Measurements from ENCODE around the gene GSE1.
A peak's percentile ranks its signal among the peaks of the same experiment; 100 is the strongest.

Gene GSE1

DNA sequence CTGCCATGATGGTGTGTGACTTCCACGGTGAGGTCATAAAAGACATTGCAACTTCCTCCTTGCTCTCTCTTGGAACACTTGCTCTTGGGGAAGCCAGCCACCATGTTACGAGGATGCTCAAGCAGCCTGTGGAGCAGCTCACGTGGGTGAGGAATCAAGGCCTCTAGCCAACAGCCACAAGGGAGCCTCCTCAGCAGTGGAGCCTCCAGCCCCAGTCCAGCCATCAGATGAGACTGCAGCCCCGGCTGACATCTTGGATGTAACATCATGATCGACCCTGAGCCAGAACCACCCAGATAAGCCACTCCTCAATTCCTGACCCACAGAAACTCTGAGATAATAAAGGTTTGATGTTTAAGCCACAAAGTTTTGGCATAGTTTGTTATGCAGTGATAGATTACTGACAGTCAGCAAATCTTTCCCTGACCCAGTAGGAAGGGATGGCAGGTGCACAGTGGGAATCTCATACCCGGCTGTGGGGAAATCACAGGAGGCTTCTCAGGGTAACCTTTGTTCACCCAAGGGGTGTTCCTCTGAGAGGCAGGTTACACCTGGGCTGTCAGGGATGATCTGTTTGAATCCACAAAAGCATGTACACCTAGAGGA is 99.0 kb downstream of the GSE1 start:
- H3K36me3 Mint-ChIP-seq, result peaks cover 8% of the 10 kb centered on the region
- H3K4me3 Mint-ChIP-seq, result no peak overlapping the region
- H3K9me3 Mint-ChIP-seq (ENCODE audit: low read depth), result no peaks in the 10 kb centered on the region
- no peak overlapping the region for H3K27ac Mint-ChIP-seq
- H3K4me1 Mint-ChIP-seq (ENCODE audit: low read depth), result peaks cover 12% of the 10 kb centered on the region
- no peaks in the 10 kb centered on the region for H3K27me3 Mint-ChIP-seq

DNA sequence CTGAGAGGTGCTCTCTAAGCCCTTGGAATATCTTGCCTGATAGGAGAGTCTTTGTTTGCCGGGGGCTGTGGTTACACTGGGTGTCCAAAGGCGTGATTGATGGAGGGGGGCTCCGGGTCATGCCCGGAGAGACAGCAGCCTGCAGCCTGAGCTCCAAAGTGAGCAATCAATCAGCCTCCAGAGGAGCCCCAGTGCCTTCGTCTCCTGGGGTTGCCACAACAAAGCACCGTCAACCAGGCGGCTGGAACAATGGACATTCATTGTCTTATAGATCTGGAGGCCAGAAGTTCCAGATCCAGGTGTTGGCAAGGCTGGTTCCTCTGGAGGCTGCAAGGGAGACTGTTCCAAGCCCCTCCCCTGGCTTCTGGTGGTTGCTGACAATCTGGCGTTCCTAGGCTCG is 99.7 kb downstream of the GSE1 start:
- Mint-ChIP-seq H3K4me3 (no peak overlapping the region), H3K27ac (no peak overlapping the region), H3K4me1 (ENCODE audit: low read depth) (peaks cover 12% of the 10 kb centered on the region), H3K27me3 (no peaks in the 10 kb centered on the region), H3K36me3 (peaks cover 8% of the 10 kb centered on the region), H3K9me3 (ENCODE audit: low read depth) (no peaks in the 10 kb centered on the region)

DNA sequence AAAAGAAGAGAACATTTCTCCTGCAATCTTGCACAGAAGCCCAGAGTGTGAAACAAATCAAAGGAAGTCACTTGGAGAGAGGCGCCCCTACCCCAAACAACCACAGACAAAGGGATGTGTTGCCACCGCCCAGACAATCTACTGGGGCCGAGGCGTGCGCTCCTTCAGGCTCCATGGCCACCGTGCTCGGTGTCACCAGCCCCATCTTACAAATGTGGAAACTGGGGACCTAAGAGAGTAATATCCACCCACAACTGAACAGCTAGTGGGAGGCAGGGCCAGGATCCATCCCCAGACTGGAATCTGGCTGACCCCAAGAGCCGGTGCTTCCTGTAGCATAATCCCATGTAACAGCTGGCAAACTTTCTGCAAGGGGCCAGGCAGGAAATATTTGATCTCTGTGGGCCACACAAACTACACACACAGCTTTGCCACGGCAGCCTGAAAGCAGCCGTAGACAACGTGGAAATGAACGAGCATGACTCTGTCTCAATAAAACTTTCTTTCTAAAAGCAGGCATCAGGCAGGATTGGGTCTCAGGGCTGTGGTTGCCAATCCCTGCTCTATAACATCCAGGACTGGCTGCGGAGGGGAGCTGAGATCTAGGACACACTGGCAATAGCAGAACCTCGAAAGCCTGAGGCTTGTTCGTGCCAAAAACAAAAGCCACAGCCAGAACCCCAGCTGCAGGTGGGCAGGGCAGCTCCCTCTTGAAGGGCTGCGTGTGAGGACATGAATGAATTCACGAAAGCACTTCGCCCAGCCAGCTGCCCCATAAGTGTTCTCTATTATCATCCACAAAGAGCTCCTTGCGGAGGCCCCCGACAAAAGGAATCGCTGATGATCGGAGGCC is 102.3 kb downstream of the GSE1 start:
- H3K36me3 Mint-ChIP-seq, result peaks cover 8% of the 10 kb centered on the region
- H3K27ac Mint-ChIP-seq, result no peak overlapping the region
- peak overlapping the region; percentile 7 for H3K4me3 Mint-ChIP-seq

DNA sequence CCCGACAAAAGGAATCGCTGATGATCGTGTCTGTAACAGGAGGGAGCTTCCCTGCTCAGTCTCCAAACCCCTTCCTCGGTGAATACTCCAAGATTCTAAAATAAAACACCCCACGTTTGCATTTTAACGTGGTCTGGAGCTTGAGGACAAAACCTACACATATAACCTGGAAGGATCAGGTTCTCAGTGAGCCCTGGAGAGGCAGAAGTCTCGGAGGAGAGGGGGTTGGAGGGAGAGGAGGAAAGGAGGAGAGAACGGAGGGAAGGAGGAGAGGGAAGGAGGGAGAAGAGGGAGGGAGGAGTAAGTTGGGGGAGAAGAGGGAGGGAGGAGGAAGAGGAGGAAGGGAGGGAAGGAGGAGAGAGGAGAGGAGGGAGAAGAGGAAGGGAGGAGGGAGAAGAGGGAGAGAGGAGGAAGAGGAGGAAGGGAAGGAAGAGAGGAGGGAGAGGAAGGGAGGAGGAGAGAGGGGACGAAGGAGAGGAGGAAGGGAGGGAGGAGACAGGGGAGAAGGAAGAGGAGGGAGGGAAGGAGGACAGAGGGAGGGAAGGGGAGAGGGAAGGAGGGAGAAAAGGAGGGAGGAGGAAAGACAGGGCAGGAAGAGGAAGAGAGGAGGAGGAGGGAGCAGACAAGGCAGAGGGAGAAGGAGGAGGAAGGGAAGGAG is 103.0 kb downstream of the GSE1 start:
- Mint-ChIP-seq H3K36me3 (peaks cover 4% of the 10 kb centered on the region), H3K9me3 (ENCODE audit: low read depth) (no peaks in the 10 kb centered on the region), H3K27ac (no peak overlapping the region), H3K27me3 (no peaks in the 10 kb centered on the region), H3K4me1 (ENCODE audit: low read depth) (peaks cover 16% of the 10 kb centered on the region), H3K4me3 (no peak overlapping the region)

More for the DNA sequence above, 102.3 kb downstream of the GSE1 start:
- no peaks in the 10 kb centered on the region for H3K9me3 Mint-ChIP-seq (ENCODE audit: low read depth)
- no peaks in the 10 kb centered on the region for H3K27me3 Mint-ChIP-seq
- peaks cover 16% of the 10 kb centered on the region for H3K4me1 Mint-ChIP-seq (ENCODE audit: low read depth)

DNA sequence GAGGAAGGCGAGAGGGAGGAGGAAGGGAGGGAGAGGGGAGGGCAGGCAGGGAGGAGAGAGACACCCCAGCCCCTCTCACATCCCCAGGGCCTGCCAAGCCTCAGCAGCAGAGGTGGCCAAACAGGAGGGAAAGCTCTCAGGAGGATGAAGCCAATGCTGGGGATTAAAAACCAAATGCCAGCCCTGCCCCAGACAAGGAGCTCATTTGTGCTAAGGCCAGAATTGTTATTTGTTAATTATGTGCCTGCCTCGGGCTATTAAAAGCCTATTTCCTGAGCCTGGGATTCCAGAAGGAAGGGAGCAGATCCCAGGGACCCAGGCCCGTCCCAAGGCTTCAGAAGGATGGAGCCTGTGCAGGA is 103.5 kb downstream of the GSE1 start:
- no peaks in the 10 kb centered on the region for H3K9me3 Mint-ChIP-seq (ENCODE audit: low read depth)
- no peaks in the 10 kb centered on the region for H3K27me3 Mint-ChIP-seq
- H3K4me3 Mint-ChIP-seq, result no peak overlapping the region
- H3K4me1 Mint-ChIP-seq (ENCODE audit: low read depth), result peaks cover 16% of the 10 kb centered on the region
- peaks cover 4% of the 10 kb centered on the region for H3K36me3 Mint-ChIP-seq
- no peak overlapping the region for H3K27ac Mint-ChIP-seq

DNA sequence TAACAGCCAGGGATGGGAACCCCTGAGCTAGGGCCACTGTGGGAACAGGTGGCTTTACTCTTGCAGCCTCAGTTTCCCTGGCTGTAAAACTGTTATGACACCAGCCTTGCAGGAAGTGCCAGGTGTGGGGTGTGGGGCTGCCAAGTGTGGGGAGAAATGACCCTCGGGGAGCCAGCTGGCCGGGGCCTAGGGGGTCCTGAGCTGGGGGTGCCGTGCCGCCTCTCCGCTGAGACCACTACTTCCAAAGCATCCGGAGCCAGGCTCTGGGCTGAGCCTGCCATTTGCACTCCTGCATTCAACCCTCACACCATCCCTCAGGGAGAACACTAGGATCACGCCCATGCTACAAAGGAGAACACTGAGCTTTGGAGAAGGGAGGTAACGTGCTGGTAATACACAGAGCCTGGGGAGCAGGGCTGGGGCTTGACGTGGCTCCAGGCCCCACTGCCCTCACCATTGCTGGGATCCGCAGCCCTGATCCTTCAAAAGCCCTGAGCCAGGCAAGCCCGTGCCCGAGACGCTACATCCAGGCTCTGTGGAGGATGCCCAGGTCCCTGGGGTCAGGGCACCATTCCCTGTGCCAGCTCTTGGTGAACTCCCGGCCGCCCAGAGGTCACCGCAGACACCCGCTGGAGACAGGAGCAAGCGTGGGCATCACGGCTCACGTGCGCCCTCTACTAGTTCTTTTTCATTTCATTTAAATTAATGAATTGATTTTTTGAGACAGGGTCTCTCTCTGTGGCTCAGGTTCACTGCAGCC is 104.5 kb downstream of the GSE1 start:
- Mint-ChIP-seq H3K4me3 (no peak overlapping the region), H3K4me1 (ENCODE audit: low read depth) (peaks cover 16% of the 10 kb centered on the region), H3K36me3 (no peaks in the 10 kb centered on the region), H3K27ac (no peak overlapping the region), H3K27me3 (no peaks in the 10 kb centered on the region), H3K9me3 (ENCODE audit: low read depth) (no peaks in the 10 kb centered on the region)

DNA sequence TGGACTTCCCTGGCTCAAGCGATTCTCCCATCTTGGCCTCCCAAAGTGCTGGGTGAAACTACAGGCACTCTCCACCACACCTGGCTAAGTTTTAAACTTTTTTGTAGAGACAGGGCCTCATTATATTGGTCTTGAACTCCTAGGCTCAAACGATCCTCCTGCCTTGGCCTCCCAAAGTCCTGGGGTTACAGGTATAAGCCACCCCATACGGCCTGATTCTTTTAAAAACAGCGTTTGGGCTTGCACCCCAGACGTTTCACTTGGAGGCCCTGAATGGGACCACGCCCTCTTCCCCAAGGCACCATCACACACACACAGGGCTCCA is 105.0 kb downstream of the GSE1 start:
- Mint-ChIP-seq H3K9me3 (ENCODE audit: low read depth) (no peaks in the 10 kb centered on the region), H3K36me3 (no peaks in the 10 kb centered on the region), H3K27me3 (no peaks in the 10 kb centered on the region), H3K4me1 (ENCODE audit: low read depth) (peaks cover 16% of the 10 kb centered on the region), H3K27ac (no peak overlapping the region), H3K4me3 (no peak overlapping the region)

DNA sequence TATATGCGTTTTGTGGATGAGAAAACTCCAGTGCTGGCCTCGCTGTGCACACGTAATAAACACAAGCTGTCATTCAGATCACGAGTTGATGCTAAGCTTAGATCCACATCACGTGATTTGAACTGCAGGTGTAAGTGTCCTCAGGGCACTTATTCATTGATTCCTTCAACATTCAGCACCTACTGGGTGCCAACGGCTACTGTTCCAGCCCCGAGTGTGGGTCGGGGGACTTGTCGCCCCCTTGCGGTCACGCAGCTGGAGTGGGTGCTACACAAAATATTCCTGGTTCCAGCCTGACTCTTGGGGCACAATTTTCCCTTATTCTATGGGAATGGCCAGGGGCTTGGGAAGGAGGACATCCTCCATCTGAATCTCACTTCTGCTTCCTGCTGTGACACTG is 105.6 kb downstream of the GSE1 start:
- Mint-ChIP-seq H3K4me1 (ENCODE audit: low read depth) (peaks cover 16% of the 10 kb centered on the region), H3K4me3 (no peak overlapping the region), H3K27ac (no peak overlapping the region), H3K9me3 (ENCODE audit: low read depth) (no peaks in the 10 kb centered on the region), H3K27me3 (no peaks in the 10 kb centered on the region), H3K36me3 (no peaks in the 10 kb centered on the region)

DNA sequence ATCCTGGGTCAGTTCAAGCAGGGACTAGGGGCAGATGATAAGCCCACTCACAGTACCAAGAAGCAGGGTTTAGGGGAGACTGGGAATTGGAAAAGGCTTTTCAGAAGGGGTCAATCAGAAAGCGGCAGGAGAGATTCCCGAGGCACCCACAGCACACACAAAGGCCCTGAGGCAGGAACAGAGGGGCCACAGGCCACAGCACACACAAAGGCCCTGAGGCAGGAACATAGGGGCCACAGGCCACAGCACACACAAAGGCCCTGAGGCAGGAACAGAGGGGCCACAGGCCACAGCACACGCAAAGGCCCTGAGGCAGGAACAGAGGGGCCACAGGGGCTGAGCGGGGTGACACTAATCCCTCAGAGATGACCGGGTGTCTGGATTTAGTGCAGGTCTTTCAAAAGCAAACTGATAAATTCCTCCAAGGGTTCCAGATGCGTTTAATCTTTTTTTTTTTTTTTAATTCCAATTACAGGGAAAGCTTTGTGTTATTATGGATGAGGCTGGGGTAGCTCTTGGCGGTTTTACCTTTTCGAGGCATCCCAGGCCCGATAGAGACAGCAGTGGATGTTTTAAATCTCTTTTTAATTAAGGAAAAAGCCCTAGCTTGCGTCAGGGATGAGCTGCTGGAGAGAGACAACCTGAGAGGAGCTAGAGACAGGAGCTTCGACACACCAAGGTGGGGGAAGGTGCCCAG is 106.6 kb downstream of the GSE1 start:
- Mint-ChIP-seq H3K9me3 (ENCODE audit: low read depth) (no peaks in the 10 kb centered on the region), H3K27ac (no peak overlapping the region), H3K4me1 (ENCODE audit: low read depth) (peaks cover 16% of the 10 kb centered on the region)

DNA sequence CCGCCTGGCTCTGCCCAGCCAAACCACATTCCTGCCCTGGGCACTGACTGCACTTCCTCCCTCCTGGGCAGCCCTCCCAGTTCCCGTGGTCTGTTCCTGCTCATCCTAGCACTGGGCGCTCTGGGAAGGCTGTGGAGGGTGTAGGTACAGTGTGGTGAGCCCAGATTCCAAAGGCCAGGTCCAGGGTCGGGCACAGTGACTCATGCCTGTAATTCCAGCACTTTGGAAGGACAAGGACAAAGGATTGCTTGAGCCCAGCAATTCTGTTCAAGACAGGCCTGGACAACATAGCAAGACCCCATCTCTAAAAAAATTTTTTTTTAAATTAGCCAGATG is 107.1 kb downstream of the GSE1 start:
- no peak overlapping the region for H3K27ac Mint-ChIP-seq
- H3K36me3 Mint-ChIP-seq, result no peaks in the 10 kb centered on the region
- H3K9me3 Mint-ChIP-seq (ENCODE audit: low read depth), result no peaks in the 10 kb centered on the region
- H3K4me3 Mint-ChIP-seq, result no peak overlapping the region
- H3K27me3 Mint-ChIP-seq, result no peaks in the 10 kb centered on the region
- H3K4me1 Mint-ChIP-seq (ENCODE audit: low read depth), result peaks cover 13% of the 10 kb centered on the region

More for the DNA sequence above, 106.6 kb downstream of the GSE1 start:
- H3K27me3 Mint-ChIP-seq, result no peaks in the 10 kb centered on the region
- no peaks in the 10 kb centered on the region for H3K36me3 Mint-ChIP-seq
- H3K4me3 Mint-ChIP-seq, result no peak overlapping the region

DNA sequence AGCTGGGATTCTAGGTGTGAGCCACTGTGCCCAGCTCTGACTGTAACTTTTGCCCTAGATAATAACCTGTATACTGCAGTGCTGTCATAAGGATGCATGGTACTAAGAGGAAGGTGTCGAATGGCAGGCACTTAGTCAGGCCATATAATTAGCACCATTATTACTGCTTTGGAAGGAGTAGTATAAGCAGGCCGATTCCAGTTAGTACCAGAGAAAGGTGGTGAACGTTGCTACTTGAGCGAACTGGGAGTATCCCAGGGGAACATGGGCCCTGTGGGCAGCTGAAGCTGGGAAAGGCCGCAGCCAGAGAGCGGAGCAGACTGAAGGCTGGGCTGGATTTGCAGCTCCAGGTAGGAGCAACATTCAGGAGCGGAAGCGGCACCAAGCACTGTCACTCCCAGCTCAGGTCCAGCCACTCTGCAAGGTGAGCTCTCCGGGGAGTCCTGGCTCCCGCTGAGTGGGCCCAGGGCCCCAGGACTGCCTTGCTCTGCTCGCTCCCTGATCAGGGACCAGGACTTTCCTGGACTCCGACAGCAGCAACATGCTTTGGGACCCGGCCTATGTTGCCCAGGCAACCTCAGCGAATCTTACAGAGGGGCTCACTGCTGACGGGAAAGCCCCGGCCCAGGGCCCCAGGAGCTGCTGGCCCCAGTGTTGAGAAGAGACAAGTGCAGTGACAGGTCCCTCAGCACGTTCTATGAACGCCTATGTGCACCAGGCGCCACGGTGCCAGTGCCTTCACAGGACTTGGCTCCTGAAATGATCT is 109.2 kb downstream of the GSE1 start:
- Mint-ChIP-seq H3K9me3 (ENCODE audit: low read depth) (no peaks in the 10 kb centered on the region), H3K4me3 (no peak overlapping the region)

DNA sequence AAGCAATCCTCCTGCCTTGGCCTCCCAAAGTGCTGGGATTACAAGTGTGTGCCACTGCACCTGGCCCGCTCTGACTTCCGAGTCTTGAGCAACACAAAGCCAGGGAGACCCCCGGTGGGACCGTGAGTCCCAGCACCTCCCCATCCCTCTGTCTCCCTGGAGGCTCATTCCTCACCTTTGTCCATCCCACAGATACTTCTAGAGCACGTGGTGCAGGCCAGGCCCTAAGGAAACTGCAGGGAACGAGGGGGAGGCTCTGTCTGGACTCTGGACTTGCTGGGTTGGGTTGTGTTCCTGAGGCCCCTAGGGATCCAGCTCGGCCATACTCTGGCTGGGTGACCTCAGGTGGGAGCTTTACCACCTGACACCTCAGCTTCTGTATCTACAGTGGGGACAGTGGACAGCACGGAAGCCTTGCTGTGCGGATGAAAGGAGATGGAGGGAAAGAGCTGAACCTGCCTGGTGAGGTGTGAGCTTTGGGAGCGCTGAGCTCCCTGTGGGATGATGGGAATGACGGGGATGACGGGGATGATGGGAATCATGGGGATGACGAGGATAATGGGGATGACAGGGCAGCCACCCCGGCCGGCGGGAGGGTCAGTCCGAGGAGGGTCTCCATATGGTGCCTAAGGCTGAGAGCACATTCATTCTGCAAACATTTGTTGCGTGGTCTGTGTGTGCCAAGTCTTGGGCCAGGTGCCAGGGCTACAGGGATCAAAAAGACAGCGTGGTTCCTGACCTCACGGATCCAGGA is 111.2 kb downstream of the GSE1 start:
- no peaks in the 10 kb centered on the region for H3K27me3 Mint-ChIP-seq
- no peak overlapping the region for H3K4me3 Mint-ChIP-seq
- no peak overlapping the region for H3K27ac Mint-ChIP-seq
- no peaks in the 10 kb centered on the region for H3K9me3 Mint-ChIP-seq (ENCODE audit: low read depth)
- H3K4me1 Mint-ChIP-seq (ENCODE audit: low read depth), result peaks cover 3% of the 10 kb centered on the region
- H3K36me3 Mint-ChIP-seq, result peaks cover 4% of the 10 kb centered on the region

More for the DNA sequence above, 109.2 kb downstream of the GSE1 start:
- Mint-ChIP-seq H3K27me3 (no peaks in the 10 kb centered on the region), H3K36me3 (peaks cover 4% of the 10 kb centered on the region), H3K27ac (no peak overlapping the region), H3K4me1 (ENCODE audit: low read depth) (peaks cover 4% of the 10 kb centered on the region)

DNA sequence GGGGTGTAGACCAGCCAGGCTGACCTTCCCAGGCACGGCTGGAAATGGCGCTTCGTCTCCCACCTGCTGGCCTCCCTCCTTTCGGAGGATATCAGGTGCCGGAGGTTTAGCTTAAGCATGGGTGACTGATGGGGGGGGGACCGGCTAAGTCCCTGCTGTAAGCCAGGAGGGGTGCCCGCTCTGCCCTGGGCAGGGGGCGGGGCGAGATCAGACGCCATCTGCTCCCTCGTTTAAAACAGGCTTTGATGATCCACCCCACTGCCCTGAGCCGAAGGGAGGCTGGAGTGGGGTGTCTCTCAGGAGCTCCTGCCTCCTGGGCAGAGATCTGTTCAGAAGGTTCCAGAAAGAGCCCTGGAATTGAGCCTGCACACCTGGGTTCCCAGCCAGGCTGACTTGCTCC is 111.8 kb downstream of the GSE1 start:
- peaks cover 4% of the 10 kb centered on the region for H3K36me3 Mint-ChIP-seq
- H3K4me1 Mint-ChIP-seq (ENCODE audit: low read depth), result peaks cover 7% of the 10 kb centered on the region
- H3K9me3 Mint-ChIP-seq (ENCODE audit: low read depth), result no peaks in the 10 kb centered on the region
- H3K4me3 Mint-ChIP-seq, result no peak overlapping the region
- H3K27ac Mint-ChIP-seq, result no peak overlapping the region
- no peaks in the 10 kb centered on the region for H3K27me3 Mint-ChIP-seq
